ENCODE data around the gene SPATA22.
A peak's percentile ranks its signal among the peaks of the same experiment; 100 is the strongest.
"Not testable (repeated sequence)": the region's sequence is repeated elsewhere in the genome, so short reads cannot be mapped to it uniquely, and the experiment has no call there.

The SPATA22 gene, protein sequence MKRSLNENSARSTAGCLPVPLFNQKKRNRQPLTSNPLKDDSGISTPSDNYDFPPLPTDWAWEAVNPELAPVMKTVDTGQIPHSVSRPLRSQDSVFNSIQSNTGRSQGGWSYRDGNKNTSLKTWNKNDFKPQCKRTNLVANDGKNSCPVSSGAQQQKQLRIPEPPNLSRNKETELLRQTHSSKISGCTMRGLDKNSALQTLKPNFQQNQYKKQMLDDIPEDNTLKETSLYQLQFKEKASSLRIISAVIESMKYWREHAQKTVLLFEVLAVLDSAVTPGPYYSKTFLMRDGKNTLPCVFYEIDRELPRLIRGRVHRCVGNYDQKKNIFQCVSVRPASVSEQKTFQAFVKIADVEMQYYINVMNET

GRCh38 chr17:3471599-3471998 lies at the start of gene SPATA22:
TSS of gene SPATA22 (minus strand) at chr17:3471819. CDS start at chr17:3469325, 2,494 bp downstream.
- DNase-seq = no peak

DNA sequence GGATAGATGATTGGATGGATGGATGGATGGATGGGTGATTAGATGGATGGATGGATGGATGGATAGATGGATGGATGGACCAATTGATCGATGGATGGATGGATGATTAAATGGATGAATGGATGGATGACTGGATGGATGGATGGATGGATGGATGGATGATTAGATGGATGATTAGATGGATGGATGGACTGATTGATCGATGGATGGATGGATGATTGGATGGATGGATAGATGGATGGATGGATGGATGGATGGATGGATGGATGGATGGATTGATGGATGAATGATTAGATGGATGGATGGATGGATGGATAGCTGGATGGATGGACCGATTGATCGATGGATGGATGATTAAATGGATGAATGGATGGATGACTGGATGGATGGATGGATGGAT lies 47.9 kb upstream of the SPATA22 start:
- DNase-seq = not testable (repeated sequence)

DNA sequence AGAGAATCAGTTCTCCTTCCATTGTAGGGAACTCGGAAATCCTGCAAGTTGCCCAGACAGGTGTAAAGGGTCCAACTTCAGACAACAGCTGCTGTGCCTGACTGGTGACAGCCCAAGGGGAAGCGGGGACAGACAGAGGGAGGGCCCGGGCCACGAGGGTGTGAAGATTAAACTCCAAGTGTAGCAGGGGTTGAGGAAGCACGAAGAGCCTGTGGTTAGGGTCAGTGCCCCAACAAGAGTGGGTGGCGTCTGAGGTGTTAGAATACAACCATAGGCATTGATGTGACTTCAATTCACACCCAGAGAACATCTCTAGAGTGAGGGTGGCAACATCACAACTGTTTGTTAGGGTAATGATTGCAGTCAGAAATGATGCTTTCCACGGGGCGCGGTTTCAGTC lies 43.3 kb upstream of the SPATA22 start:
- no peak for DNase-seq

DNA sequence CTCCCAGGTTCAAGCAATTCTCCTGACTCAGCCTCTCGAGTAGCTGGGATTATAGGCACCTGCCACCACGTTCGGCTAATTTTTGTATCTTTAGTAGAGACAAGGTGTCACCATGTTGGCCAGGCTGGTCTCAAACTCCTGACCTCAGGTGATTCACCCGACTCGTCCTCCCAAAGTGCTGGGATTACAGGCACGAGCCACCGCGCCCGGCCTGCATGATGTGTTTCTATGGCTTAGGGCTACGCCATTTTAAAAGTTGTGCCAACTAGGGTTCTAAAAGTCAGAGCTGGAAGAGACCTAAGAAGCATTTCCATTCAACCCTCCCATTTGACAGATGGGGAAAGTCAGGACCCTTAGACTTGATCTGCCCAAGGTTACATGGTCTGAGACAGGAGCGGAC lies 42.5 kb upstream of the SPATA22 start:
- not testable (repeated sequence) for DNase-seq

GRCh38 chr17:3513305-3514035 lies 41.9 kb upstream of the SPATA22 start:
- DNase-seq = no peak

- no peak for DNase-seq
Measured at GRCh38 chr17:3512505-3513171, 41.0 kb upstream of the SPATA22 start.

GRCh38 chr17:3511852-3512504 lies 40.4 kb upstream of the SPATA22 start:
- DNase-seq = no peak

GRCh38 chr17:3510090-3510489 lies 38.5 kb upstream of the SPATA22 start:
- no peak for DNase-seq

- DNase-seq = no peak
Measured at GRCh38 chr17:3507869-3508268, 36.2 kb upstream of the SPATA22 start.

DNA sequence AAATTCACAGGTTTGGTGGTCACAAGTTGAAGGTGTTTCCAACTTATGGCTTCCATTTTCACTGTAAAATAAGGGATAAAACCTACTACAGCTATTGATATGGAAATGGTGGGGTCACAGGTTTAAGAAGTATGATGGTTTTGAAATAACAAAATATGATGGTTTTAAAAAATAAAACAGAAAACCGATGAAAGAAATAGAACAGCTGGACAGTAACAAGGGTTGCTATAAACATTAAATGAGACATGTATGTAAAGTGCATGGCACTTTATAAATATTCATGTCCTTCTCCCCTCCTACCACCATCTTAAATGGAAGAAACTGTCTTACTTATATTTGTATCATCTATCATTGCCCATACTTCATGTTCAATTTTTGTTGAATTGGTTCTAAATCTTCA lies 35.5 kb upstream of the SPATA22 start:
- DNase-seq = no peak

DNA sequence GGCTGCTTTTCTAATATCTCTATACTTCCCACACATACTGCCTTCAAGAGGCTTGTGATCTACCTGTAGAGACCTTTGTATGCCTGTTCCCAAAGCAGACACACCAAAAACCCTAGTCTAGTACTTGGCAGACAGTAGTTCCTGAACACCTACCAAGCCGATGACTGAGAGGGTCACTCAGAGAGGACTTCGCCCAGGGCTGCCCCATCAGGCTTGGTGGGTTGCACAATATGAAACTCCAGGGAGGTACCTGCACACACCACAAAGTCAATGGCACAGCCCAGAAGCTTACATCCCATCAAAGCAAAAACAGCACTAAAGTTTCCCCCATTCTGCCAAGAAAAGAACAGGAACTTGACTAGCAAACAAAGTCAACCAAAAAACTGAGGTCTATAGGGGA lies 34.4 kb upstream of the SPATA22 start:
- no peak for DNase-seq

- no peak for DNase-seq
Measured at GRCh38 chr17:3505008-3505407, 33.4 kb upstream of the SPATA22 start.

DNA sequence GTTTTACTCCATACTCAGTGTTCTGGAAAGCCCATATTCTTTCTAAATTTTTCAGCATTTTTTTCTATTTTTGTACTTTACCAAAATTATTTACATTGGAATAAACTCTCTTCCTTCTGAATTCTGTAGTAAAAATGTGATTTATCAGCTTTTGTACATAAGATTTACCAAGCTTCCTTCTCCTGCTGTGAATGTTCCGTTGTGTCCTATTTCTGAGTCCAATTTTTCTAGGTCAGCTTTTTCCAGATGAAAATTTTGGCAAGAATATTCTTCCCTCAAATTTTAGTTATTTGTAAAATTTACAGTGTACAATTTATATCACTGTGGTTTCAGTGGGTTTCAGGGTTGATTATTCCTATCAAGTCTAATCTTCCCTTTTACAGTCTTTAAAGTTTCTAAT lies 31.7 kb upstream of the SPATA22 start:
- no peak for DNase-seq

GRCh38 chr17:3502466-3502865 lies 30.8 kb upstream of the SPATA22 start:
- DNase-seq = no peak

DNA sequence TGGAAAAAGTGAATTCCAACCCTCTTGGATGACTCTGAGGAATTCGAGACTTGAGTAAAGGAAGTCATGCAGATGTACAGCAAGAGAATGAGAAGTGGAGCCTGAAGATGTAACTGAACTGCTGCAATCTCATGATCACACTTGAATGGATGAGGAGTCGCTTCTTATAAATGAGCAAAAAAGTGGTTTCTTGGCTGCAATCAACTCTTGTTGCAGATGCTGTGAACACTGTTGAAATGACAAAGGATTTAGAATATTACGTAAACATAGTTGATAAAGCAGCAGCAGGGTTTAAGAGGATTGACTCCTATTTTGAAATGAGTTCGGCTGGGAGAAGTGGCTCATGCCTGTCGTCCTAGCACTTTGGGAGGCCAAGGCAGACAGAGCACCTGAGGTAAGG lies 29.7 kb upstream of the SPATA22 start:
- DNase-seq = no peak

DNA sequence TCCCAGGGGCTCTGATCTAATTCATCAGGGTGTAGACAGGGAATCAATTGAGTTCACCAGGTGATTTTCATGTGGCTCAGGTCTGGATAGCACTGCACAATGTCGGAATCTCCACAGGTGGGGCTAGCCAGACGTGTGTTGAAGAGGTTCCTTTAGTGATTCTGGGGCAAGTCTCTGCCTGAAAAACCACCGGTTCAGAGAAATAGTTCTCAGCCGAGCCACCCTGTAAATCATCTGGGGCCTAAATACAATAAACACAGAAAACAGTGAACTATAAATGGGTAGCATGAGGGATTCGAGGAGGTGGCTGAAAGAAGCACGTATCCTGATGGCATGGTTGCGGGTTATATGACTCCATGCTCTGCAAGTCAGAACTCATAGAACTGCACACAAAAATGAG lies 25.5 kb upstream of the SPATA22 start:
- DNase-seq = no peak

DNA sequence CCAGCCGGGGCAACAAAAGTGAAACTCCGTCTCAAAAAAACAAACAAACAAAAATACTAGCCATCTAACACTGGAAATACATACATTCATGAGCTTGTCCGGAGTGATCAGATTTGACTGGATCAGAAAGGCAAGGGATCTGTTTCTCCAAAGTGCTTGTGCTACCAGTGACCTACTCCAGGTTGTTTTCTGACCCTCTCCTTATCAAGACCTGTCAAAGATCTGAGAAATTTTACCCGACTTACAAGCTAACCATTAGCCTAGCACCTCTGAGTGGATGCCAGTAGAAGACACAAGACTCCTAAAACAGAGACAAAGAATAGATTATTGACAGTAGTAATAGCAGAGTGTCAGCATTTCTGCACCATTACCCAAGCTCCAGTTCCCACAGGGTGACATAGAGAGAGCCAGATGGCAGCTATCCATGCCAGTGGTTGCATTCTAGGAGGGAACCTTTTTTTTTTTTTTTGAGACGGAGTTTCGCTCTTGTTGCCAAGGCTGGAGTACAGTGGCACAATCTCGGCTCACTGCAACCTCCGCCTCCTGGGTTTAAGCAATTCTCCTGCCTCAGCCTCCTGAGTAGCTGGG lies 14.0 kb upstream of the SPATA22 start:
- no peak for DNase-seq

- no peak for DNase-seq
Measured at GRCh38 chr17:3482852-3483251, 11.2 kb upstream of the SPATA22 start.

GRCh38 chr17:3479988-3480387 lies 8.4 kb upstream of the SPATA22 start:
- no peak for DNase-seq

GRCh38 chr17:3475812-3476610 lies 4.4 kb upstream of the SPATA22 start, which contains the start of gene ASPA:
TSS of gene ASPA (plus strand) at chr17:3475997. CDS start at chr17:3476160, 163 bp downstream.
- peak; percentile 64 for DNase-seq

DNA sequence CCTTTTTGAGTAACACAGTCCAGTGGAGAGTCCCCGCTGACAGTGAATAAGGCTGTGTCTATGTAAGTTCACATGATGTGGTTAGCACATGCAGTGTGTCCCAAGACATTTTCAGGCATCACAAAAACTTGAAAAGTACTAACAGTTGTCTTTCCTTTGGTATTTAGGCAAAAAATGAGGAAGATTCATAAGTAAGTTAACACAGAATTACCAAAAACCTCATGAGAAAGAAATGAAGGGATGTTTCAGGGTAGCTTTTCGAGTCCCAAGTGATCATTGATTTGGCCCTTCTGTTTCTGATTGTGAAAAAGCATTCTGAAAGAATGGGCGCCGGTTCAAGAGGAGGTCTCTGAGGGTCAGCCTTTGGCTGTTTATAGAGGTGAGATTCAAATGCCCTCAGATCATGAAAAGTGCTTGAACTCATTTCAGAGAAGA lies 3.6 kb upstream of the SPATA22 start:
- DNase-seq = no peak

GRCh38 chr17:3474212-3474611 lies 2.6 kb upstream of the SPATA22 start:
- DNase-seq = no peak
